ENCODE measurements around the gene C1orf141. TPM values are rescaled to one million over a fixed set of nuclear protein-coding genes. Genes with fewer than 3 reads are reported as not detected.

C1orf141 gene
- total and polyA plus RNA-seq, 12 donors, result 0.61 TPM; not detected in 11

- H3K36me3 ChIP-seq (replicated peaks in 1 of 2), result no peaks in the 10 kb centered on the region
- no peak for DNase-seq
- TF ChIP-seq POLR2A (IDR thresholded peaks at IDR 0.05), result no peak
- TF ChIP-seq, protein P1, sequence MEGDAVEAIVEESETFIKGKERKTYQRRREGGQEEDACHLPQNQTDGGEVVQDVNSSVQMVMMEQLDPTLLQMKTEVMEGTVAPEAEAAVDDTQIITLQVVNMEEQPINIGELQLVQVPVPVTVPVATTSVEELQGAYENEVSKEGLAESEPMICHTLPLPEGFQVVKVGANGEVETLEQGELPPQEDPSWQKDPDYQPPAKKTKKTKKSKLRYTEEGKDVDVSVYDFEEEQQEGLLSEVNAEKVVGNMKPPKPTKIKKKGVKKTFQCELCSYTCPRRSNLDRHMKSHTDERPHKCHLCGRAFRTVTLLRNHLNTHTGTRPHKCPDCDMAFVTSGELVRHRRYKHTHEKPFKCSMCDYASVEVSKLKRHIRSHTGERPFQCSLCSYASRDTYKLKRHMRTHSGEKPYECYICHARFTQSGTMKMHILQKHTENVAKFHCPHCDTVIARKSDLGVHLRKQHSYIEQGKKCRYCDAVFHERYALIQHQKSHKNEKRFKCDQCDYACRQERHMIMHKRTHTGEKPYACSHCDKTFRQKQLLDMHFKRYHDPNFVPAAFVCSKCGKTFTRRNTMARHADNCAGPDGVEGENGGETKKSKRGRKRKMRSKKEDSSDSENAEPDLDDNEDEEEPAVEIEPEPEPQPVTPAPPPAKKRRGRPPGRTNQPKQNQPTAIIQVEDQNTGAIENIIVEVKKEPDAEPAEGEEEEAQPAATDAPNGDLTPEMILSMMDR (IDR thresholded peaks at IDR 0.05), result no peak
- no peak overlapping the region for H3K4me3 ChIP-seq
- intact Hi-C loops (cut with DNase I), result no loop called here
- WGBS, 4 donors, result 78 to 95% (median 93%) methylated on average over 4 of the region's 4 CpGs
- H3K27me3 ChIP-seq, result no peaks in the 10 kb centered on the region
- no peaks in the 10 kb centered on the region for H3K9me3 ChIP-seq (replicated peaks in 1 of 3)
- no peaks in the 10 kb centered on the region for H3K4me1 ChIP-seq (replicated peaks in 1 of 2)
- H3K27ac ChIP-seq, result no peak overlapping the region
Observed at GRCh38 chr1:67120855-67121619, 13.7 kb downstream of the C1orf141 start.

DNA sequence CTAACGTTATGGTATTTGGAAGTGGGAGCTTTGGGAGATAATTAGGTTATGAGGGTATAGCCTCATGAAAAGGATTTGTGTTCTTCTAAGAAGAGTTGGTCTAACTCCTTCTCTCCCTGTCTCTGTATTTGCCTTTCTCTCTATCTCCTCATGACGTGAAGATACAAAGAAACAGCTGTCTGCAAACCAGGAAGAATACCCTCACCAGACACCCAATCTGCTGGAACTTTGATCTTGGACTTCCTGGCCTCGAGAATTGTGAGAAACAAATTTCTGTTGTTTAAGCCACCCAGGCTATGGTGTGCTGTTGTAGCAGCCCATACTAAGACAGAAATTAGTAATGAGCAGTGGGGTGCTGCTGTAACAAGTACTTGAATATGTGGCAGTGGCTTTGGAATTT lies 16.1 kb downstream of the C1orf141 start:
- 62 to 71% (median 65%) methylated on average over 3 of the region's 3 CpGs for WGBS, 4 donors
- no peaks in the 10 kb centered on the region for H3K36me3 ChIP-seq (replicated peaks in 1 of 2)

DNA sequence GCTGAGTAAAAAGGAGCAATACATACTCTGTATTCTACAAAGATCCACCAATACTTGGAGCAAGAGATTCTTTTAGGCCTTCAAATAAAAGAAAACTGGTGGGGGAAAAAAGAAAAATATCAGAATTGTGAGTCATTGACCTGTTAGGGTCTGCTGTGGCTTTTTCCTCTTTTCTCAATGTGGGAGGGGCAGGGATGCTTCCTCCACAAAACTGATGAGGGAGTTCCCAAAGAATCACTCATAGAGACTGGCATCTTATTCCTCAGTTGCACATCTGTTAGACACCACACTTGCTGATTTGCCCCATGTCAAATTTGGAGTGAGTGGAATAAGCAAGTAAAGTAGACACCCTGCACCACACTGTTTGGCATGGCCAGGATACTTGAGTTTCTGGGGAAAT lies 16.6 kb downstream of the C1orf141 start:
- intact Hi-C loops (cut with DNase I), result no loop called here
- H3K4me1 ChIP-seq (replicated peaks in 1 of 2), result no peaks in the 10 kb centered on the region

More for the DNA sequence above, 16.1 kb downstream of the C1orf141 start:
- DNase-seq, result no peak
- TF ChIP-seq, protein P1 (IDR thresholded peaks at IDR 0.05), result no peak
- TF ChIP-seq POLR2A (IDR thresholded peaks at IDR 0.05), result no peak
- no peaks in the 10 kb centered on the region for H3K4me1 ChIP-seq (replicated peaks in 1 of 2)
- intact Hi-C loops (cut with DNase I), result no loop called here
- H3K4me3 ChIP-seq, result no peak overlapping the region
- H3K27me3 ChIP-seq, result no peaks in the 10 kb centered on the region
- no peak overlapping the region for H3K27ac ChIP-seq
- no peaks in the 10 kb centered on the region for H3K9me3 ChIP-seq (replicated peaks in 1 of 3)

GRCh38 chr1:67114162-67114561 lies 20.6 kb downstream of the C1orf141 start:
- DNase-seq, result no peak
- WGBS, 4 donors, result 46 to 63% (median 48%) methylated on average over 2 of the region's 2 CpGs
- intact Hi-C loops (cut with DNase I), result no loop called here
- Histone ChIP-seq H3K4me3 (no peak overlapping the region), H3K27ac (no peak overlapping the region), H3K27me3 (no peaks in the 10 kb centered on the region), H3K9me3 (replicated peaks in 1 of 3) (no peaks in the 10 kb centered on the region), H3K36me3 (replicated peaks in 1 of 2) (no peaks in the 10 kb centered on the region), H3K4me1 (replicated peaks in 1 of 2) (no peaks in the 10 kb centered on the region)
- TF ChIP-seq, protein P1 (IDR thresholded peaks at IDR 0.05), result no peak
- no peak for TF ChIP-seq POLR2A (IDR thresholded peaks at IDR 0.05)

More for the DNA sequence above, 16.6 kb downstream of the C1orf141 start:
- Histone ChIP-seq H3K4me3 (no peak overlapping the region), H3K36me3 (replicated peaks in 1 of 2) (no peaks in the 10 kb centered on the region), H3K9me3 (replicated peaks in 1 of 3) (no peaks in the 10 kb centered on the region), H3K27me3 (no peaks in the 10 kb centered on the region), H3K27ac (no peak overlapping the region)
- no peak for TF ChIP-seq POLR2A (IDR thresholded peaks at IDR 0.05)
- TF ChIP-seq, protein P1 (IDR thresholded peaks at IDR 0.05), result no peak
- DNase-seq, result no peak

All from adrenal gland (tissue), 12 donors.